Fibroblast of lung (primary cell): ENCODE data around the gene TARP.

Experiments used
- CTCF ChIP-seq, 2 donors: IDR thresholded peaks in 1 of 2; conservative IDR thresholded peaks in 1 of 2; 1 replicate in 1 of 2; 2 replicates in 1 of 2; pipeline ENCODE4 v1.5.1; 2011 to 2012; ENCODE audit warnings: low read length in 2 of 2, control low read depth in 1 of 2, inconsistent platforms in 1 of 2, low read depth in 1 of 2, mild to moderate bottlenecking in 1 of 2
- EZH2 ChIP-seq: IDR thresholded peaks from 2 replicates; pipeline ENCODE4 v1.5.1; 2012; ENCODE audit warnings: low read length, control low read depth, mild to moderate bottlenecking; ENCODE audit errors: missing control alignments

DNA sequence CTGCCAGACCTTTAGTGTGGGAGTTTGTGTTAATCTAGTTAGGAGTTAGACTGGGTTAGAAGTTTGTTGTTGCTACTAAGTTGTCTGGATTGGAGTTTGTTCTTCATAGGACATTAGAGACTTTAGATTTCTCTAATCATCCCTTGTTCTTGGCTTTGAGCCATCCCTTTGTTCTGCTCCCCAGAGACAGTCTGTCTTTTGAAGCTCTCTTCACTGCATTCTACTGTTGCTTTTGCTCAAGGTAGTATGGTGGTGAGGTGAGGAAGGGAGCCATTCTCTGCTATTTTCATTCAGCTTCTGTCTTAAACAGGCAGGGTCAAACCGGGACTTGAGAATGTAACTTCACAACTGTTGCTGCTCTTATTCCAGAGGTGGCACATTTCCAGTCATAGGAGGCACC, 10.4 kb upstream of the TARP start:
- no peak for TF ChIP-seq EZH2
- TF ChIP-seq CTCF (conservative IDR thresholded peaks at IDR 0.05 in 1 of 2, IDR thresholded peaks at IDR 0.05 in 1 of 2; ENCODE audit: low read depth in 1 of 2, low read length in 2 of 2), result no peak
